Hepatocyte (in vitro differentiated cells): ENCODE results near the gene KCTD8. TPM values are rescaled to one million over a fixed set of nuclear protein-coding genes. Genes with fewer than 3 reads are reported as not detected.

Experiments
- DNase-seq: peaks from one replicate; pipeline ENCODE4 v3.0.0-alpha.2; 2016; ENCODE audit warnings: low spot score
- H2AFZ ChIP-seq: fragments of 200-600 bp; sonication (generic); 2 replicates; pipeline ENCODE4 v1.6.0; 2016; ENCODE audit warnings: antibody characterized with exemption, mild to moderate bottlenecking
- H3K27ac ChIP-seq: fragments of 200-600 bp; sonication (generic); 2 replicates; pipeline ENCODE4 v1.5.1; 2016; ENCODE audit warnings: mild to moderate bottlenecking
- H3K27me3 ChIP-seq: fragments of 200-600 bp; sonication (generic); 2 replicates; pipeline ENCODE4 v1.6.1; 2016
- H3K36me3 ChIP-seq: fragments of 200-600 bp; sonication (generic); replicated peaks from 2 replicates; pipeline ENCODE4 v1.5.1; 2016; ENCODE audit warnings: low read depth; ENCODE audit not compliant: insufficient read depth
- H3K4me1 ChIP-seq: fragments of 200-600 bp; sonication (generic); 2 replicates; pipeline ENCODE4 v1.5.1; 2016; ENCODE audit warnings: mild to moderate bottlenecking, moderate library complexity; ENCODE audit not compliant: insufficient read depth
- H3K4me2 ChIP-seq: fragments of 200-600 bp; sonication (generic); 2 replicates; pipeline ENCODE4 v1.6.0; 2016
- H3K4me3 ChIP-seq: fragments of 200-600 bp; sonication (generic); 2 replicates; pipeline ENCODE4 v1.5.1; 2016; ENCODE audit warnings: mild to moderate bottlenecking
- H3K79me2 ChIP-seq: fragments of 200-600 bp; sonication (generic); 2 replicates; pipeline ENCODE4 v1.6.0; 2017; ENCODE audit warnings: mild to moderate bottlenecking
- H3K9me2 ChIP-seq: fragments of 200-600 bp; sonication (generic); replicated peaks from 2 replicates; pipeline ENCODE4 v1.6.0; 2017; ENCODE audit warnings: mild to moderate bottlenecking; ENCODE audit not compliant: insufficient read depth
- H3K9me3 ChIP-seq: fragments of 200-600 bp; sonication (generic); 2 replicates; pipeline ENCODE4 v1.5.1; 2016; ENCODE audit warnings: low read depth, mild to moderate bottlenecking
- H4K20me1 ChIP-seq: fragments of 200-600 bp; sonication (generic); 2 replicates; pipeline ENCODE4 v1.6.0; 2016; ENCODE audit warnings: mild to moderate bottlenecking; ENCODE audit not compliant: insufficient read depth, poor library complexity, severe bottlenecking
- EZH2 ChIP-seq: fragments of 200-600 bp; sonication (generic); IDR thresholded peaks from 2 replicates; pipeline ENCODE4 v1.6.1; 2016; ENCODE audit warnings: antibody characterized with exemption, mild to moderate bottlenecking, borderline replicate concordance
- EZH2phosphoT487 ChIP-seq: fragments of 200-600 bp; sonication (generic); IDR thresholded peaks from one replicate; pipeline ENCODE4 v1.6.1; 2018; ENCODE audit warnings: antibody characterized with exemption, mild to moderate bottlenecking, low read depth, moderate library complexity; ENCODE audit not compliant: unreplicated experiment, severe bottlenecking
- WGBS: methylation state at CpG from one replicate; pipeline ENCODE4 v1.1.6; 2016; ENCODE audit warnings: low lambda C conversion rate; ENCODE audit errors: missing lambda C conversion rate; 5-methylcytosine and 5-hydroxymethylcytosine counted together
- polyA plus RNA-seq: library from polyadenylated mRNA; unstranded; fragments of >200 nt; fragmentation: Nextera tagmentation; extraction: Ambion mirVana; gene quantifications from 2 replicates; pipeline ENCODE4 v1.2.1, GENCODE V29; 2016
- total RNA-seq: library from RNA; depleted of rRNA; stranded (reverse); fragments of >200 nt; gene quantifications from 2 replicates; pipeline ENCODE4 v1.2.3, GENCODE V29; 2014
- TF ChIP-seq, protein P1 (sequence below): fragments of 200-600 bp; sonication (generic); IDR thresholded peaks from 2 replicates; pipeline ENCODE4 v1.5.1; 2016; ENCODE audit warnings: antibody characterized with exemption, mild to moderate bottlenecking; ENCODE audit not compliant: poor library complexity

The KCTD8 gene
- total and polyA plus RNA-seq, 2 experiments from 2014 or later: 0.97 to 1.5 TPM

GRCh38 chr4:44354172-44354571 is 94.4 kb downstream of the KCTD8 start:
- Histone ChIP-seq H4K20me1 (no peaks in the 10 kb centered on the region), H3K27ac (no peak overlapping the region), H2AFZ (no peak overlapping the region), H3K4me3 (no peak overlapping the region), H3K36me3 (no peaks in the 10 kb centered on the region), H3K4me2 (no peak overlapping the region), H3K4me1 (no peaks in the 10 kb centered on the region), H3K9me3 (no peaks in the 10 kb centered on the region), H3K27me3 (no peaks in the 10 kb centered on the region), H3K79me2 (no peaks in the 10 kb centered on the region), H3K9me2 (no peaks in the 10 kb centered on the region)
- DNase-seq: no peak
- WGBS: 90% methylated on average over 3 of the region's 3 CpGs
- no peak for TF ChIP-seq EZH2
- TF ChIP-seq, protein P1, sequence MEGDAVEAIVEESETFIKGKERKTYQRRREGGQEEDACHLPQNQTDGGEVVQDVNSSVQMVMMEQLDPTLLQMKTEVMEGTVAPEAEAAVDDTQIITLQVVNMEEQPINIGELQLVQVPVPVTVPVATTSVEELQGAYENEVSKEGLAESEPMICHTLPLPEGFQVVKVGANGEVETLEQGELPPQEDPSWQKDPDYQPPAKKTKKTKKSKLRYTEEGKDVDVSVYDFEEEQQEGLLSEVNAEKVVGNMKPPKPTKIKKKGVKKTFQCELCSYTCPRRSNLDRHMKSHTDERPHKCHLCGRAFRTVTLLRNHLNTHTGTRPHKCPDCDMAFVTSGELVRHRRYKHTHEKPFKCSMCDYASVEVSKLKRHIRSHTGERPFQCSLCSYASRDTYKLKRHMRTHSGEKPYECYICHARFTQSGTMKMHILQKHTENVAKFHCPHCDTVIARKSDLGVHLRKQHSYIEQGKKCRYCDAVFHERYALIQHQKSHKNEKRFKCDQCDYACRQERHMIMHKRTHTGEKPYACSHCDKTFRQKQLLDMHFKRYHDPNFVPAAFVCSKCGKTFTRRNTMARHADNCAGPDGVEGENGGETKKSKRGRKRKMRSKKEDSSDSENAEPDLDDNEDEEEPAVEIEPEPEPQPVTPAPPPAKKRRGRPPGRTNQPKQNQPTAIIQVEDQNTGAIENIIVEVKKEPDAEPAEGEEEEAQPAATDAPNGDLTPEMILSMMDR: no peak
- TF ChIP-seq EZH2phosphoT487: no peak

DNA sequence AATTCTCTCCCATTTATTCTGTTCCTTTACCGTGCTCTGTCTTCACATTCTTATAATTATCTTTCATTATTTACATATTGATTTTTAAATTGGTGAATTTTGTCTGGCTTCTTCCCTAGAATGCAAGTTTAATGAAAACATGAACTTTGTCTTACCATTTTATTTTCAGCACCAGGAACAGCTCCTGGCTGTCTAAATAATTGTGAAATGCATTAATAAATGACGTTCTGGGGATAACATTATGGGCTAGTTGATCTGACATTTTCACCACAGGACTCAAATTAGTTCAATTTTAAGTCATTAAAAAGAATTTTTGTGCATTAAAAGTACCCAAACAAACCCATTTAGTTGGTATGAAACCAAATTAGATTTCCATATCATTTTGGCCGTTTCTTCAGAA is 97.5 kb downstream of the KCTD8 start:
- no peaks in the 10 kb centered on the region for H3K27me3 ChIP-seq
- H2AFZ ChIP-seq: no peak overlapping the region
- H3K36me3 ChIP-seq: no peaks in the 10 kb centered on the region
- no peaks in the 10 kb centered on the region for H4K20me1 ChIP-seq
- H3K4me3 ChIP-seq: no peak overlapping the region
- no peaks in the 10 kb centered on the region for H3K9me3 ChIP-seq
- DNase-seq: peak; percentile 5
- H3K79me2 ChIP-seq: no peaks in the 10 kb centered on the region
- TF ChIP-seq EZH2phosphoT487 (no peak), EZH2 (no peak)
- TF ChIP-seq, protein P1: no peak
- WGBS: 80% methylated on average over 3 of the region's 3 CpGs
- H3K27ac ChIP-seq: no peak overlapping the region
- H3K4me2 ChIP-seq: no peak overlapping the region
- H3K4me1 ChIP-seq: no peaks in the 10 kb centered on the region
- no peaks in the 10 kb centered on the region for H3K9me2 ChIP-seq

- H3K4me2 ChIP-seq: no peak overlapping the region
- no peak for DNase-seq
- no peaks in the 10 kb centered on the region for H3K79me2 ChIP-seq
- H3K9me3 ChIP-seq: no peaks in the 10 kb centered on the region
- H3K27me3 ChIP-seq: no peaks in the 10 kb centered on the region
- no peaks in the 10 kb centered on the region for H3K9me2 ChIP-seq
- H4K20me1 ChIP-seq: no peaks in the 10 kb centered on the region
- no peak for TF ChIP-seq EZH2
- TF ChIP-seq, protein P1: no peak
- no peak for TF ChIP-seq EZH2phosphoT487
- WGBS: 36% methylated on average over 1 of the region's 1 CpG
- no peaks in the 10 kb centered on the region for H3K4me1 ChIP-seq
- no peaks in the 10 kb centered on the region for H3K36me3 ChIP-seq
- no peak overlapping the region for H3K27ac ChIP-seq
- H3K4me3 ChIP-seq: no peak overlapping the region
- no peak overlapping the region for H2AFZ ChIP-seq
These were observed 105.8 kb downstream of the KCTD8 start for GRCh38 chr4:44342800-44343199.

- TF ChIP-seq EZH2phosphoT487 (no peak), EZH2 (no peak)
- TF ChIP-seq, protein P1: no peak
- Histone ChIP-seq H3K4me3 (no peak overlapping the region), H3K9me3 (no peaks in the 10 kb centered on the region), H3K4me2 (no peak overlapping the region), H3K79me2 (no peaks in the 10 kb centered on the region), H3K36me3 (no peaks in the 10 kb centered on the region), H3K27ac (no peak overlapping the region), H3K27me3 (no peaks in the 10 kb centered on the region), H2AFZ (no peak overlapping the region), H3K4me1 (no peaks in the 10 kb centered on the region), H4K20me1 (no peaks in the 10 kb centered on the region), H3K9me2 (no peaks in the 10 kb centered on the region)
- no peak for DNase-seq
- WGBS: 47% methylated on average over 2 of the region's 2 CpGs
These were observed 121.9 kb downstream of the KCTD8 start for GRCh38 chr4:44326741-44327140.
